Stimulated activated CD8-positive, alpha-beta memory T cell treated with anti-CD3 and anti-CD28 coated beads, Interleukin-7, amount 100 ng/mL, for 48 hours (primary cell): Measurements from ENCODE around the gene NLRP5.
"Not testable (repeated sequence)": the region's sequence is repeated elsewhere in the genome, so short reads cannot be mapped to it uniquely, and the experiment has no call there.

Experiments
- DNase-seq, 2 donors: peaks; one replicate each; pipeline ENCODE4 v3.0.0-alpha.2; 2020; ENCODE audit warnings: low read depth in 1 of 2; ENCODE audit errors: extremely low read depth in 1 of 2

NLRP5 gene

DNA sequence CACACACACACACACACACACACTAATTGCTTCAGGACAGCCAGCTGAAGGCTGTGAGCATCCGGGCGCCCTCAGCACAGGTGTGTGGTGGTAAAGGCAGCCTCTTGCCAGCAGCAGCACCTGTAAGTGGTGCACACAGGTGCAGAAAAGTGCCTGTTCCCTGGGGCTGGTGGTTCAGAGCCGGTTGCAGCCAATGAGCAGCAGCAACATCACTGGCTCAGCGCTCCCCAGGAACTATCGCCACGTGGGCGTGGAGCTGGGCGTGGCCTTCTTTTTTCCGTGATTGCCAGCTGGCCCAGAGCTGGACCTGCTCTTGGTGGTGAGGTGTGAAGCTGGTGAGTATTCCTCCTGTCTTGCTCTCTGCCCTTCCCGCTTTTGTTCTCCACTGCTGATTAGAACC lies at the start of gene NLRP5:
TSS of gene NLRP5 (plus strand) at position 289 of the 400 bp plus-strand sequence.
- DNase-seq = no peak

DNA sequence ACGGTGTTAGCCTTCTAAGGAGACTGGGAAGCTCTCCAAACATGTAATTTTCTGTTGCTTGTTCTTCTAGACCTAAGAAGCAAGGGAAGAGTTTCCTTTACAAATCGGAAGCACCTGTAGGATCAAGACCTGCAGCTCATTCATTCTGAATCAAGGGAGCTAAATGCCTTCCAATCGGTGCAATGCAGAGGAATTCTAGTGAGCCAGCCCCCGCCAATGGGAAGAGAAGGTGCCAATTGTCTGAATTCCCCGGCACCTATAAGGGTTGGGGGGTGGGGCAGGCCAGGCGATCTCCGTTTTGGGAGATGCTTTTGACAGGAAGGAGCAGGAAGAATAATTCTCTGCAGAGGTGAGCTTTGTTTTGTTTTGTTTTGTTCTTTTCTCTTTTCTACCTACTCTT lies 47.4 kb upstream of the NLRP5 start:
- no peak for DNase-seq

DNA sequence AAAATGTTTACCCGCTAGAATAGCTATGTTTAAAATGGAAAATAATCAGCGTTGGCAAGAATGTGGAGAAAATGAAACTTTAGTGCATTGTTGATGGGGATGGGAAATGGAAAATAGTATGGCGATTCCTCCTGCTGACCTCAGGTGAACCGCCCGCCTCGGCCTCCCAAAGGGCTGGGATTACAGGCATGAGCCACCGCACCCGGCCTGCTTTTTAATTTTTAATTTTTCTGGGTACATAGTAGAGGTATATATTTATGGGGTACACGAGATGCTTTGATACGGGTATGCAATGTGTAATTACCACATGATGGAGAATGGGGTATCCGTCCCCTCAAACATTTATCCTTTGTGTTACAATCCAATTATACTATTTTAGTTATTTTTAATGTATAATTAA lies 46.3 kb upstream of the NLRP5 start:
- DNase-seq = no peak

DNA sequence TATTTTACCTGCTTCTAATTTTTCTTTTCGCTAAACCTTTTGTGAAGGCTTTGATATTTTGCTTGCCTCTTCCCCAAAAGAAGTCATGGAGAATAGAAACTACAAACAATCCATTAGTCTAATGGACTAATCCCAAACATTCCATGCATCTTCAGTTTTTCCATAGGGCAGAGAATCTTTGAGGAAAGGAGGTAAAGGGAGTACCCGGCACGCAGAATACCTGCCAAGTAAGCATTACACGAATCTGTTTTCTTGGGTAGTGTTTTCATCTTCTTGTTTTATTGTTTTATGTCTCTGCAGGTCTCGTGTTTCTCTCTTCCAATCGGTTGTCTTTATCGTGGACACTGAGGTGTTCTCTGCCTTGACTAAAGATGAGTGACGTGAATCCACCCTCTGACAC lies 39.0 kb upstream of the NLRP5 start, which contains the start of gene NLRP8:
TSS of gene NLRP8 (plus strand) at position 301 of the 400 bp plus-strand sequence.
- no peak for DNase-seq

DNA sequence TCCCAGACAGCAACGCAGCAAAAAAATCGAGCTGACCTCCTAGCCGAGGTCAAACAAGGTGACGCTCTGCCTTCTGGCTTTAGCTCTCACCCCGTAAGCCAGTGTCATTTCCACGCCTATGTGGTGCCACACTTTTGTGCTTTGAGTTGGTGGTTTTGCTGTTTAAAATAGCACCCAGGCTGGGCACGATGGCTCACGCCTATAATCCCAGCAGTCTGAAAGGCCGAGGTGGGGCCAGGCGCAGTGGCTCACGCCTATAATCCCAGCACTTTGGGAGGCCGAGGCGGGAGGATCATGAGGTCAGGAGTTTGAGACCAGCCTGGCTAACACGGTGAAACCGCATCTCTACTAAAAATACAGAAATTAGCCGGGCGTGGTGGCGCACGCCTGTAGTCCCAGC lies 36.0 kb upstream of the NLRP5 start:
- DNase-seq = not testable (repeated sequence)

DNA sequence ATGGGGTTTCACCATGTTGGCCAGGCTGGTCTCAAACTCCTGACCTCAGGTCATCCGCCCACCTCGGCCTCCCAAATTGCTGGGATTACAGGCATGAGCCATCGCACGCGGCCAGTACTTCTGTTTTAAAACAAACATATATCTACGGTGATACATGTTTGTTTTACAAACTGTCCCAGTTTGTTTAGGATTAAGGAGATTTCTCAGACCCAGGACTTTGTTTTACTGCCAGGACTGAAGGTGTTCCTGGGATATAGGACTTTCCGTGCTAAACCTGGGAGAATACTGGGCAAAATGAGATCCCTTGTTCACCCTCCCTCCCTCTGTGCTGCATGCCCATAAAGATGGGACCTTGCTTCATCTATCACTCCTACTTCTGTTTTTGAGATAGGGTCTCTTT lies 30.1 kb upstream of the NLRP5 start:
- DNase-seq = no peak

DNA sequence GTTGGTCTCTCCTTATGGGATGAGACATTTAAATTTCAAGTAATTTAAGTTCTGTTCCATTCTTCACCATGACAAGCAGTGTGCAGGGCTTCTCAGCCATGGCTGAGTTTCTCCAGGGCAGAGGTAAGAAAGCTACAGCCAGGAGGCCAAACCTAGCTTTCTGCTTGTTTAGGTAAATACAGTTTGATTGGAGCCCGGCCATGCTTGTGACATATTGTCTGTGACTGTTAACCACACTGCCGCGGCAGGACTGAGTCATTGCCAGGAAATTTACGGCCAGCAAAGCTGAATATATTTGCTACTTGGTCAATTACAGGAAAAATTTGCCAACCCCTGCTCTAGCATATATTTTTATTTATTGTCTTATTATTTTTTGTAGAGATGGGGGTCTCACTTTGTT lies 28.2 kb upstream of the NLRP5 start:
- DNase-seq = no peak

DNA sequence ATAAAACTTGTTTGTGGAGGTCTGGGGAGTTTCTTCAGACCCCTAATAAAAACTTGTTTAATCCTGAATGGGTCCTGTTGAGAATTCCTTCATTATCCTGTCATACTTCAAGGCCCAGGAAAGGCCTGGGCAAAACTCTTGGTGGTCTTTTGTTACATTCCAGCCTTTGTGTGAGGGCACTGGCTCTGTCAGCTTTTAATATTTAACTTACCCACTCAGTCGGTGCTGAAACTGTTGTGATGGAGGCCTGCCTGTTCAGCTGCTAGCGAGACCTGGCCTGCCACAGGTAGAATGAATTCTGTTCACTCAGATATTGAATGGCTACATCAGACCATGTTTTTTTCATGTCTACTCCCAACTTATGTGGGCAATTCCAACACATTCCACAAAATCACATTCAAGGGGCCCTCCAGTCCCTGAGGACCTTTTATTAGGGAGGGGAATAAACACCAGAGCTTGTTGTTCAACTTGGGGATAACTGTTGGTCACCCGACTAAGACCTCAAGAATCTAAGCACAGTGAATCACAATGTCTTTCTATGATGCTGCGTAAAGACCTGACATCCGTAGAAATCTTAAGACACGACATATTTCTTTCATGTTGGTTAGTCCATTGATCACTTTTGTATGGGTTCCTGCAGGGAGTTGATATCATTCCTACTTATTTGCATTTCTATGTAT lies 26.4 kb upstream of the NLRP5 start:
- no peak for DNase-seq

DNA sequence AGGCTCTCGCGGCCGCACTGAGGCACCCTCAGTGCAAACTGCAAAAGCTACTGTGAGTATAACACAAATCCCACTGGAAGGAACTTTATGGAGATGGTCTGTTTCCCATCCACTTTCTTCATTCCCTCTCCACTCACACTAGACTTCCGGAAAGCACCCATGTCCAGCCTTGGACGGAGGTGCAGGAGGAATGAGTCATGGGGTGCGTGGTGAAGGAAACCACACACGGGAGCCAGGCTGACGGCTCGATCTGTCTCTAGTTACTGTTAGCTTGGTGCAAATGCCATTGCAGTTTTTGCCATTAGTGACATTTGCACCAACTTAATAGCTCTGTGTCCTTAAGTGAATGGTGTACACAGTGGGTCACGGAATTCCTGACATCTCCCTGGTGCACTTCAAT lies 24.4 kb upstream of the NLRP5 start:
- DNase-seq = no peak

DNA sequence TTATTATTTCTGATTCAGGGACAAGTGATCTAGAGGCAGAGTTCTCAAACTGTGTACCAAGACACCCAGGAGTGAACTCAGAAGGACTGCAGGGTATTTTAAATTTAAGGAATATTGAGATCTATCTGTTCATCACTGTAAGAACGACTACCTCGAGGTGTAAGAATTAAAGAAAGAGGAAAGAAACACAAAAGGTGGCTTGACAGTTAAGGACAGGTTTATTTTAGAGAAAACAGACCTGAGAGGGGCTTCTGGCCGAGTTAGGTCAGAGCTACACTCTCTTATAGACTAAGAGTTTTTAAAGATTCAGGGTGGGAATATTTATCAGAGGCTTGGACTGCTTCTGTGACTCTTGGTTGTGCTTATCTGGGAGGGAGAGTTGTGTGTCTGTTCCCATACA lies 12.6 kb upstream of the NLRP5 start:
- no peak for DNase-seq

DNA sequence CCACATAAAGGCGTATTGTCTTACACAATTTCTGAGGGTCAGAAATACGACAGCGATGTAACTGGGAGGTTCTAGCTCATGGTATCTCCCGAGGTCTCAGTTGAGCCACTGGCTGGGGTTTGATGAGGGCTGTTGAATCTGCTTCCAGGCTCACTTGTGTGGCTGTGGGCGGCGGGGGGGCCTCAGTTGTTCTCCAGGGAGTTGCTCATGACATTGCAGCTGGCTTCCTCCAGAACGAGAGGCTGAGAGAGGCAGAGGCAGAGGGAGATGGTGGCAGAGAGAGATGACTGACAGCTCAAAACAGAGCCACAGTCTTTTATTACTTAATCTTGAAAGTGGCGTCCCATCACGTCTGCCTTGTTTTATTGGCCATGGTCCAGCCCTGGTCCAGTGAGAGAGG lies 6.2 kb upstream of the NLRP5 start:
- DNase-seq = no peak

DNA sequence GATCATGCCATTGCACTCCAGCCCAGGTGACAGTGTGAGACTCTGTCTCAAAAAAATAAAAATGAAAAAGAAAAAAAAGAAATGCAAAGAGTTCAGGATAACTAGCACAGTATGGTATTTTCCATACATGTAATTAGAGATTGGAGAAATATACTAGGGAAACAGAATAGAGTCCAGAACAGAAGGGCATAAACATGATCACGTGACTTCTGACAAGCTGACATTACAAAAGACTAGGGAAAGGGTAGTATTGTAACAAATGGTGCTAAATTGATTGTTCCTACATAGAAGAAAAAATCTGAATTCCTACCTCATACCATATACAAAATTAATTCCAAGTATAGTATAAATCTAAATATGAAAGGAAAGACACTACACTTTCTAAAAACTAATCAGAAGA lies 1.3 kb upstream of the NLRP5 start:
- no peak for DNase-seq

DNA sequence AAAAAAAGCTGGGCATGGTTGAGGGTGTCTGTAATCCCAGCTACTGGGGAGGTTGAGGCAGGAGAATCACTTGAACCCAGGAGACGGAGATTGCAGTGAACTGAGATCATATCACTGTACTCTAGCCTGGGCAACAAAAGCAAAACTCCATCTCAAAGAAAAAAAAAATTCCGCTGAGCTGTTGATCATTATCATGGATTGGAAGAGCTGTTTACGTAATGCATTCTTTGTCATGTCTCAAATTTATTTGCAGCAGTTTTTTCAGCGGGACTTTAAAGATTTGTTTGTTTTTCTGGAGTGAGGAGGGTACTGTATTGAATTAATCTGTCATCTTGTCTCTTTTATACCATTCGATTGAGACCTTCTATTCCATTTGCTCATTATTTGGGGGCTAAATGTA lies 4.3 kb downstream of the NLRP5 start:
- DNase-seq = no peak

DNA sequence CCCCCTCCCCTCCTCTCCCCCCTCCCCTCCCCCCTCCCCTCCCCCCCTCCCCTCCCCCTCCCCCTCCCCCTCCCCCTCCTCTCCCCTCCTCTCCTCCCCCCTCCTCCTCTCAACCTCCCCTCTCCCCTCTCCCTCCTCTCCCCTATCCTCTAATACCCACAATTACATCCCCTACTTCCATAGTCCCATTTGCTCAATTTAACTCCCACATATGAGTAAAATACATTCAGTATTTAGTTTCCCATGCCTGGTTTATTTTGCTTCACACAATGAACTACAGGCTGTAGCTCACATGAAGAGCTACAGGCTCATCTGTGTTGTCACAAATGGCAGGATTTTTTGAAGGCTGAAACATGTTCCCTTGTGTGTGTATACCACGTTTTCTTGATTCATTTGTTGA lies 6.9 kb downstream of the NLRP5 start:
- DNase-seq = no peak

DNA sequence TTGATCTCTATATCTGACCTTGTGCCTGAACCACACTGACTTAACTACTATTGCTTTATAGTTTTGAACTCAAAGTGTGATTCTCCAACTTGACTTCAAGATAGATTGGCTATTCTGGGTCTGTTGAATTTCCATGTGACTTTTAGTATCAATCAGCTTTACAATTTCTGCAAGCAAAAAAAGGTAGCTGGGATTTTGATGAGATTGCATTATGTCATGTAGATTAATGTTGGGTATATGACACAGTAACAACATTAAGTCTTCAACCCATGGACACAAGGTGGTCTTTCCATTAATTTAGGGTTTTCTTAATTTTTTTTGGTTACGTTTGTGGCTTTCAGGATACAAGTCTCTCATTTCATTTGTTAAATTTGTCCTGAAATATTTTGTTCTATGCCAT lies 28.2 kb downstream of the NLRP5 start:
- DNase-seq = no peak

DNA sequence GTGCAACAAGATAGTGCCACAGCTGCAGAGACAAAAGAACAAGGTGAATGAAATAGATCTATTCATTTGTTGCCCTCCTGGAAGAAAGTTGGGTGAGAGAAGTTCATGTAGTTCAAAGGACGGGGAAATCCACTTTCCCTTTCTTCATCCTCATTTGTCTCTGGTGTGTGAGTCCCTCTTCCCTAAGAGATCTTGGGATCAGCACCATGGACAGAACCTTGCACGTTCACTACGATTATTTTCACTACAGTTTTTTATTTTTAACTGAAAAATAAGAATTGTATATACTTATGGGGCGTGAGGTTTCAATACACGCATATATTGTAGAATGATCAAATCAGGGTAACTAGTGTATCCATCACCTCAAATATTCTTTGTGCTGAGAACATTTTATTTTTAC lies 29.2 kb downstream of the NLRP5 start:
- DNase-seq = no peak

DNA sequence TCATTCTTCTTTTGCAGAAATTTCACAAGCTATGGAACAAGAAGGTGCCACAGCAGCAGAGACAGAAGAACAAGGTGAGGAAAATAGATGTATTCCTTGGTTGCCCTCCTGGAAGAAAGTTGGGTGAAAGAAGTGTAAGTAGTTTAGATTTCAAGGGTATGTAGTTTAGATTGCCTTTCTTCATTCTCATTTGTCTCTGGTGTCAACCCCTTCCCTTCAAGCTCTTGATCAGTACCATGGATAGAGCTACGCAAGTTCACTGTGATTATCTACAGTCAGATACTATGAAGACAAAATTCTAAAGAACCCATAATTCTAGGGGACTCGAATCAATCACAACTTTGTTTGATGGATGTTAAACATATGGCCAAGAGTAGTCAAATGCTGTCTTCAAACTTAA lies 32.8 kb downstream of the NLRP5 start:
- not testable (repeated sequence) for DNase-seq

DNA sequence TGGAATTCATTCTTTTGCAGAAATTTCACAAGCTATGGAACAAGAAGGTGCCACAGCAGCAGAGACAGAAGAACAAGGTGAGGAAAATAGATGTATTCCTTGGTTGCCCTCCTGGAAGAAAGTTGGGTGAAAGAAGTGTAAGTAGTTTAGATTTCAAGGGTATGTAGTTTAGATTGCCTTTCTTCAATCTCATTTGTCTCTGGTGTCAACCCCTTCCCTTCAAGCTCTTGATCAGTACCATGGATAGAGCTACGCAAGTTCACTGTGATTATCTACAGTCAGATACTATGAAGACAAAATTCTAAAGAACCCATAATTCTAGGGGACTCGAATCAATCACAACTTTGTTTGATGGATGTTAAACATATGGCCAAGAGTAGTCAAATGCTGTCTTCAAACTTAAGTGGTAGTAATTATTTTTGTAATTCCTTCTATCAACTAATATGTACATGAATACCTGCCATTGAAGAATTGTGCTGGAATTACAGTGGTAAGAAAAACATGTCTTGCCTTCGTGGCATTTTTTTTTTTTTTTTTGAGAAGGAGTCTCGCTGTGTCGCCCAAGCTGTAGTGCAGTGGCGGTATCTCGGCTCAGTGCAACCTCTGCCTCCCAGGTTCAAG lies 33.9 kb downstream of the NLRP5 start:
- not testable (repeated sequence) for DNase-seq

DNA sequence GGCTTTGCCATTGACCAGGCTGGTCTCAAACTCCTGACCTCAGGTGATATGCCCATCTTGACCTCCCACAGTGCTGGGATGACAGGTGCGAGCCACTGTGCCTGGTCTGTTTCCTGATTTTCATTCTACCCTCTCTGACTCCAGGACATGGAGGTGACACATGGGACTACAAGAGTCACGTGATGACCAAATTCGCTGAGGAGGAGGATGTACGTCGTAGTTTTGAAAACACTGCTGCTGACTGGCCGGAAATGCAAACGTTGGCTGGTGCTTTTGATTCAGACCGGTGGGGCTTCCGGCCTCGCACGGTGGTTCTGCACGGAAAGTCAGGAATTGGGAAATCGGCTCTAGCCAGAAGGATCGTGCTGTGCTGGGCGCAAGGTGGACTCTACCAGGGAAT lies 40.2 kb downstream of the NLRP5 start:
- no peak for DNase-seq

DNA sequence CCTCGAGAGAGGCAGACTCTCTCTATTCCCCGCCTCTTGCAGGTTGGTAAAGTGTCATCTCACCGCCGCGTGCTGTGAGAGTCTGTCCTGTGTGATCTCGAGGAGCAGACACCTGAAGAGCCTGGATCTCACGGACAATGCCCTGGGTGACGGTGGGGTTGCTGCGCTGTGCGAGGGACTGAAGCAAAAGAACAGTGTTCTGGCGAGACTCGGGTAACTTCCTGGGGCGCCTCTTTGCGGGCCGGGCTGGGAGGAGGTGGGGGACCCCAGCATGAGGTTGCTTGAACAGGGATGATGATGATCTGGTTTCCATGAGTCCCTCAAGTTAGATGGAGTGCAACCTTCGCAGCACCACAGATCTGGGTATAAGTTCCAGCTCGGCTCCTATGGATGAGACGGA lies 67.0 kb downstream of the NLRP5 start:
- no peak for DNase-seq

DNA sequence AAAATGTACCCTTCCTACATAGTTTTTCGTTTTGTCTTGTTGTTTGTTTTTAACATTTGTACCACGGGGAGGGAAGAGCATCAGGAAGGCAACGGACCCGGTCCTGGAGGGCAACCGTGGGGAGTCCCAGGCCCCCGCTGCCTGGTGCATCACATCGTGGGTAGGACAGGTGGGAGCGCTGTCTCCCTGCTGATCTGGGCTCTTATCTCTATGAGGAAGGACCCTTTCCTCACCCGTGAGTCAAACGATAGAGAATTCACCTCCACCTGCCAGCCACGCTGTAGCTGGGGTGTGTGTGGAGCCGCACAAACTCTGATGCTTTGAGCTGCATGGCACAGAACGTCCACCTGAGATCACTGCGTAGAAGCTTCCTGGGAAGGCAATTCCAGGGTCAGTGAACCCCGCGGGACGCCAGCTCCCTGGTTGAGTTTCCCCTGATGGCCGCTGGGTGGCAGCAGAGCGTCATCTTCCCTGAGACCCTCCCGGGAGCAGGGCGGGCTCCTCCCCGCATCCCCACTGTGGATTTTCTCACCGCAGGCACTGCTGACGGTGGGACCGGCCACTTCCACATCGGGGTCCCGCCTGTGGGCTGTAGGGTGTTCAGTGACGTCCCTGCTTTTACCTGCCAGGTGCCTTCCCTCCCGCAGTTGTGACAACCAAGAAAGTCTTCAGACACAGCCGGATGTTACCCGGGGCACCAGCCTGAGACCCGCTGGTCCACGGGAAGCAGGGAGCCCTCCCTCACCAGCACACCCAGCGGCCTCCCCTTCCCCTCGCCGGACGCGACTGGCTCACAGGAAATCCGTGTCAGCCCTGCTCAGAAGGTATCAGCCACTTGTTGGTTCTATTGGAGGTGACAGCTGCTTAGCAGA lies 79.8 kb downstream of the NLRP5 start:
- peak; percentile 20 to 30 for DNase-seq

DNA sequence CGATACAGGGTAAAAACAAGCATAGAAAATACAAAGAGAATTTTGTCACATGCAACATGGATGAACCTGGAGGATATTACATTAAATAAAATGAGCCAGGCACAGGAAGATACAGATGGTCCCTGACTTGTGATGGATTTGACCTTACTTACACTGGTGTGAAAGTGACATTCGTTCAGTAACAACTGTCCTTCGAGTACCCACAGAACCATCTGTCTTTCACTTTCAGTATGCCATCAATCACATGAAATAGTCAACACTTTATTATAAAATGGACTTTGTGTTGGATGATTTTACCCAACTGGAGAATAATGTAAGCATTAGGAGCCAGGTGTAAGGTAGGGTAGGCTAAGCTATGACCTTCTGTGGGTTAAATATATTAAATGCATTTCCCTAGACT lies 83.1 kb downstream of the NLRP5 start:
- DNase-seq = no peak
